Astrocyte (in vitro differentiated cells and primary cell): ENCODE measurements around the gene EED. TPM values are rescaled to one million over a fixed set of nuclear protein-coding genes. Genes with fewer than 3 reads are reported as not detected.

ENCODE experiments used
- DNase-seq: peaks from one replicate; pipeline ENCODE4 v3.0.0-alpha.2; 2010; ENCODE audit warnings: low read depth
- FAIRE-seq: peaks from 2 replicates; lab custom pipeline; 2011; peaks lifted over from hg19 to GRCh38; lab: Jason Lieb, UNC
- H2AFZ ChIP-seq: 2 replicates; pipeline ENCODE4 v1.6.0; 2012; ENCODE audit warnings: low read depth, low read length, inconsistent platforms
- H3K27ac ChIP-seq: 2 replicates; pipeline ENCODE4 v1.5.1; 2011; ENCODE audit warnings: low read depth, low read length, inconsistent platforms
- H3K27me3 ChIP-seq: 2 replicates; pipeline ENCODE4 v1.6.0; 2011; ENCODE audit warnings: low read length, inconsistent platforms; ENCODE audit not compliant: insufficient read depth
- H3K36me3 ChIP-seq: 2 replicates; pipeline ENCODE4 v1.5.1; 2011; ENCODE audit warnings: low read length, inconsistent platforms; ENCODE audit not compliant: insufficient read depth
- H3K4me1 ChIP-seq: 2 replicates; pipeline ENCODE4 v1.5.1; 2011; ENCODE audit warnings: low read length, inconsistent platforms; ENCODE audit not compliant: insufficient read depth
- H3K4me2 ChIP-seq: 2 replicates; pipeline ENCODE4 v1.6.0; 2012; ENCODE audit warnings: low read length, inconsistent platforms
- H3K4me3 ChIP-seq: 2 replicates; pipeline ENCODE4 v1.5.1; 2011; ENCODE audit warnings: low read depth, mild to moderate bottlenecking, low read length, inconsistent platforms; ENCODE audit not compliant: insufficient read depth
- H3K79me2 ChIP-seq: 2 replicates; pipeline ENCODE4 v1.6.0; 2012; ENCODE audit warnings: mild to moderate bottlenecking, low read length, inconsistent platforms; ENCODE audit not compliant: insufficient read depth
- H3K9ac ChIP-seq: 2 replicates; pipeline ENCODE4 v1.6.0; 2012; ENCODE audit warnings: mild to moderate bottlenecking, low read length, inconsistent platforms
- H3K9me3 ChIP-seq: 2 replicates; pipeline ENCODE4 v1.5.1; 2012; ENCODE audit warnings: low read depth, mild to moderate bottlenecking, low read length, inconsistent platforms; ENCODE audit not compliant: insufficient read depth
- H4K20me1 ChIP-seq: 2 replicates; pipeline ENCODE4 v1.6.0; 2012; ENCODE audit warnings: low read length, inconsistent platforms; ENCODE audit not compliant: insufficient read depth
- H3K27ac Mint-ChIP-seq: one replicate; pipeline ENCODE4 v1.8.0; 2021; ENCODE audit warnings: mild to moderate bottlenecking, mixed read lengths; ENCODE audit not compliant: unreplicated experiment
- H3K27me3 Mint-ChIP-seq: one replicate; pipeline ENCODE4 v1.8.0; 2021; ENCODE audit warnings: low read depth, mixed read lengths; ENCODE audit not compliant: unreplicated experiment
- H3K36me3 Mint-ChIP-seq: one replicate; pipeline ENCODE4 v1.8.0; 2021; ENCODE audit warnings: low read depth, mixed read lengths; ENCODE audit not compliant: unreplicated experiment
- H3K4me1 Mint-ChIP-seq: one replicate; pipeline ENCODE4 v1.8.0; 2021; ENCODE audit warnings: low read depth, mixed read lengths; ENCODE audit not compliant: unreplicated experiment
- H3K4me3 Mint-ChIP-seq: one replicate; pipeline ENCODE4 v1.8.0; 2021; ENCODE audit warnings: mild to moderate bottlenecking, moderate library complexity, mixed read lengths; ENCODE audit not compliant: unreplicated experiment
- H3K9me3 Mint-ChIP-seq: one replicate; pipeline ENCODE4 v1.8.0; 2021; ENCODE audit warnings: mild to moderate bottlenecking, mixed read lengths; ENCODE audit not compliant: unreplicated experiment
- CTCF ChIP-seq: IDR thresholded peaks from 2 replicates; pipeline ENCODE4 v1.5.1; 2011; ENCODE audit warnings: low read depth, mild to moderate bottlenecking, inconsistent platforms, low read length, moderate library complexity; ENCODE audit not compliant: insufficient read depth
- EZH2 ChIP-seq: IDR thresholded peaks from 2 replicates; pipeline ENCODE4 v1.6.1; 2012; ENCODE audit warnings: mild to moderate bottlenecking, low read length, inconsistent platforms; ENCODE audit not compliant: insufficient read depth
- total RNA-seq: library from RNA; stranded (reverse); gene quantifications from 2 replicates; pipeline ENCODE4 v1.2.1, GENCODE V29; 2021

The EED gene
- total RNA-seq, 1 donor from 2014 or later: 23.4 TPM

- Histone ChIP-seq H2AFZ (no peak overlapping the region), H3K4me3 (no peak overlapping the region), H3K4me2 (no peak overlapping the region), H3K36me3 (peaks cover 6% of the 10 kb centered on the region), H3K27me3 (no peaks in the 10 kb centered on the region), H3K79me2 (peaks cover 25% of the 10 kb centered on the region), H3K4me1 (no peaks in the 10 kb centered on the region), H3K9ac (no peak overlapping the region), H4K20me1 (peaks cover 8% of the 10 kb centered on the region), H3K9me3 (no peaks in the 10 kb centered on the region), H3K27ac (no peak overlapping the region)
- no peak for FAIRE-seq
- DNase-seq: no peak
- Mint-ChIP-seq H3K4me3 (no peak overlapping the region), H3K4me1 (no peaks in the 10 kb centered on the region), H3K9me3 (no peaks in the 10 kb centered on the region), H3K36me3 (peaks cover 10% of the 10 kb centered on the region), H3K27me3 (no peaks in the 10 kb centered on the region), H3K27ac (no peak overlapping the region)
- TF ChIP-seq CTCF (no peak), EZH2 (no peak)
These were observed 15.2 kb downstream of the EED start for GRCh38 chr11:86259730-86260129.

GRCh38 chr11:86261328-86261727 lies 16.8 kb downstream of the EED start:
- H3K27ac Mint-ChIP-seq: no peak overlapping the region
- no peaks in the 10 kb centered on the region for H3K9me3 Mint-ChIP-seq
- H3K27me3 ChIP-seq: no peaks in the 10 kb centered on the region
- H3K36me3 ChIP-seq: peaks cover 5% of the 10 kb centered on the region
- peaks cover 10% of the 10 kb centered on the region for H3K36me3 Mint-ChIP-seq
- DNase-seq: no peak
- no peak overlapping the region for H3K27ac ChIP-seq
- no peaks in the 10 kb centered on the region for H3K27me3 Mint-ChIP-seq
- H3K4me3 ChIP-seq: no peak overlapping the region
- TF ChIP-seq EZH2 (no peak), CTCF (no peak)
- H3K4me1 ChIP-seq: no peaks in the 10 kb centered on the region
- H3K9ac ChIP-seq: no peak overlapping the region
- H3K4me3 Mint-ChIP-seq: no peak overlapping the region
- no peaks in the 10 kb centered on the region for H3K4me1 Mint-ChIP-seq
- H3K79me2 ChIP-seq: peaks cover 9% of the 10 kb centered on the region
- peaks cover 5% of the 10 kb centered on the region for H4K20me1 ChIP-seq
- no peak for FAIRE-seq
- H3K9me3 ChIP-seq: no peaks in the 10 kb centered on the region
- H3K4me2 ChIP-seq: no peak overlapping the region
- no peak overlapping the region for H2AFZ ChIP-seq

GRCh38 chr11:86262387-86262786 lies 17.8 kb downstream of the EED start:
- no peak for FAIRE-seq
- Histone ChIP-seq H3K9ac (no peak overlapping the region), H4K20me1 (no peaks in the 10 kb centered on the region), H3K27me3 (no peaks in the 10 kb centered on the region), H3K9me3 (no peaks in the 10 kb centered on the region), H3K4me1 (no peaks in the 10 kb centered on the region), H2AFZ (no peak overlapping the region), H3K36me3 (no peaks in the 10 kb centered on the region), H3K4me2 (no peak overlapping the region), H3K4me3 (no peak overlapping the region), H3K27ac (no peak overlapping the region), H3K79me2 (no peaks in the 10 kb centered on the region)
- Mint-ChIP-seq H3K27ac (no peak overlapping the region), H3K36me3 (peaks cover 10% of the 10 kb centered on the region), H3K27me3 (no peaks in the 10 kb centered on the region), H3K4me3 (no peak overlapping the region), H3K9me3 (no peaks in the 10 kb centered on the region), H3K4me1 (no peaks in the 10 kb centered on the region)
- TF ChIP-seq EZH2 (no peak), CTCF (no peak)
- DNase-seq: no peak
